AG04449 (cell line): Measurements from ENCODE around the gene F2R.

ENCODE experiments used
- CTCF ChIA-PET: fragments of 350-600 bp; formaldehyde crosslinking; extraction: SDS; loops from one replicate; lab custom pipeline; 2021; ENCODE audit warnings: antibody characterized with exemption; lab: Yijun Ruan, JAX
- POLR2A ChIA-PET: fragments of 400-600, 350-600 bp; formaldehyde crosslinking; extraction: SDS; loops from one replicate; lab custom pipeline; 2020; ENCODE audit warnings: antibody characterized with exemption, inconsistent platforms; lab: Yijun Ruan, JAX
- DNase-seq: peaks from one replicate; pipeline ENCODE4 v3.0.0-alpha.2; 2010; ENCODE audit warnings: low read depth, low spot score
- H3K4me3 ChIP-seq: 2 replicates; pipeline ENCODE4 v1.5.1; 2011; ENCODE audit warnings: low read depth, mild to moderate bottlenecking, control low read depth, low read length
- CTCF ChIP-seq: IDR thresholded peaks from one replicate; pipeline ENCODE4 v1.5.1; 2011; ENCODE audit warnings: mild to moderate bottlenecking, moderate library complexity, low read length, control low read depth, inconsistent platforms; ENCODE audit not compliant: insufficient read depth; ENCODE audit errors: missing control alignments

The F2R gene

GRCh38 chr5:76682387-76682786, 33.5 kb upstream of the F2R start:
- POLR2A ChIA-PET = no interaction called here
- DNase-seq = no peak
- no peak overlapping the region for H3K4me3 ChIP-seq
- no peak for TF ChIP-seq CTCF
- CTCF ChIA-PET = interaction anchor here (1.3 to 1.9 kb wide), 2 partner anchors 80 to 92 kb away, joined by 3 to 6 read pairs; no protein-coding TSS in a partner anchor

GRCh38 chr5:76683816-76684731, 31.9 kb upstream of the F2R start:
- POLR2A ChIA-PET = no interaction called here
- DNase-seq = no peak
- no peak for TF ChIP-seq CTCF
- H3K4me3 ChIP-seq = no peak overlapping the region
- CTCF ChIA-PET = interaction anchor here (1.5 to 1.9 kb wide), 2 partner anchors 43 to 90 kb away, joined by 3 to 6 read pairs; no protein-coding TSS in a partner anchor

- ChIA-PET CTCF (interaction anchor here (1.0 to 1.5 kb wide), 2 partner anchors 44 to 89 kb away, joined by 3 read pairs; no protein-coding TSS in a partner anchor), POLR2A (no interaction called here)
- no peak for TF ChIP-seq CTCF
- DNase-seq = no peak
- no peak overlapping the region for H3K4me3 ChIP-seq
Measured at GRCh38 chr5:76684756-76685519, 31.0 kb upstream of the F2R start.

- no peak for TF ChIP-seq CTCF
- POLR2A ChIA-PET = no interaction called here
- H3K4me3 ChIP-seq = no peak overlapping the region
- CTCF ChIA-PET = interaction anchor here (1.0 kb wide), 1 partner anchor 89 kb away, joined by 3 read pairs; no protein-coding TSS in a partner anchor
- DNase-seq = no peak
Measured at GRCh38 chr5:76685704-76686103, 30.2 kb upstream of the F2R start.

- POLR2A ChIA-PET = no interaction called here
- no peak for DNase-seq
- no peak for TF ChIP-seq CTCF
- no peak overlapping the region for H3K4me3 ChIP-seq
- CTCF ChIA-PET = interaction anchor here (0.8 to 1.0 kb wide), 4 partner anchors 9 to 87 kb away, joined by 3 read pairs; no protein-coding TSS in a partner anchor
Measured at GRCh38 chr5:76688212-76688611, 27.7 kb upstream of the F2R start.
